Retinal pigment epithelial cell (primary cell): ENCODE results near the gene LTV1.

Experiments used
- DNase-seq: peaks from one replicate; pipeline ENCODE4 v3.0.0-alpha.2; 2010; ENCODE audit warnings: low read depth
- H3K4me3 ChIP-seq: 2 replicates; pipeline ENCODE4 v1.5.1; 2011; ENCODE audit warnings: mild to moderate bottlenecking, low read length, control low read depth, moderate library complexity
- CTCF ChIP-seq: conservative IDR thresholded peaks from 2 replicates; pipeline ENCODE4 v1.5.1; 2011; ENCODE audit warnings: low read depth, low read length, control low read depth, inconsistent platforms

Gene LTV1

GRCh38 chr6:143828572-143828971, 14.6 kb upstream of the LTV1 start:
- no peak for DNase-seq
- TF ChIP-seq CTCF, result no peak
- no peak overlapping the region for H3K4me3 ChIP-seq

GRCh38 chr6:143836150-143836549, 7.0 kb upstream of the LTV1 start:
- no peak overlapping the region for H3K4me3 ChIP-seq
- no peak for DNase-seq
- TF ChIP-seq CTCF, result no peak

GRCh38 chr6:143838395-143838794, 4.7 kb upstream of the LTV1 start:
- H3K4me3 ChIP-seq, result no peak overlapping the region
- DNase-seq, result no peak
- no peak for TF ChIP-seq CTCF

GRCh38 chr6:143839196-143839595, 3.9 kb upstream of the LTV1 start:
- DNase-seq, result no peak
- no peak overlapping the region for H3K4me3 ChIP-seq
- no peak for TF ChIP-seq CTCF

GRCh38 chr6:143840595-143841265, 2.4 kb upstream of the LTV1 start:
- no peak for TF ChIP-seq CTCF
- no peak for DNase-seq

GRCh38 chr6:143842461-143842901, 657 bp upstream of the LTV1 start:
- H3K4me3 ChIP-seq, result peak overlapping the region; percentile 92
- peak; percentile 35 for DNase-seq
- no peak for TF ChIP-seq CTCF

More at GRCh38 chr6:143840595-143841265, 2.4 kb upstream of the LTV1 start:
- H3K4me3 ChIP-seq, result no peak overlapping the region

- TF ChIP-seq CTCF, result no peak
Observed at GRCh38 chr6:143843677-143843999, 500 bp downstream of the LTV1 start.

More at GRCh38 chr6:143843677-143843999, 500 bp downstream of the LTV1 start:
- peak overlapping the region; percentile 92 for H3K4me3 ChIP-seq
- DNase-seq, result no peak
